Keratinocyte (primary cell): ENCODE measurements around the gene PGM1. TPM values are rescaled to one million over a fixed set of nuclear protein-coding genes. Genes with fewer than 3 reads are reported as not detected.

ENCODE experiments used
- DNase-seq: peaks from one replicate; pipeline ENCODE4 v3.0.0-alpha.2; 2011; ENCODE audit warnings: low read depth, missing footprints, low spot score
- FAIRE-seq: peaks from 2 replicates; lab custom pipeline; 2011; peaks lifted over from hg19 to GRCh38; lab: Jason Lieb, UNC
- H2AFZ ChIP-seq: 2 replicates; pipeline ENCODE4 v1.6.0; 2012; ENCODE audit warnings: low read length, control low read depth, inconsistent platforms; ENCODE audit not compliant: control insufficient read depth
- H3K27ac ChIP-seq: 2 replicates; pipeline ENCODE4 v1.5.1; 2011; ENCODE audit warnings: low read length; ENCODE audit not compliant: control insufficient read depth, insufficient read depth
- H3K27me3 ChIP-seq: 3 replicates; pipeline ENCODE4 v1.6.0; 2011; ENCODE audit warnings: low read length; ENCODE audit not compliant: control insufficient read depth, insufficient read depth; ENCODE audit errors: extremely low read depth
- H3K36me3 ChIP-seq, 2 experiments: 2 replicates in 1 of 2; 3 replicates in 1 of 2; pipeline ENCODE4 v1.5.1; 2011; ENCODE audit warnings: low read length in 2 of 2, mild to moderate bottlenecking in 1 of 2; ENCODE audit not compliant: control insufficient read depth in 2 of 2, insufficient read depth in 2 of 2; ENCODE audit errors: extremely low read depth in 1 of 2
- H3K4me1 ChIP-seq: 3 replicates; pipeline ENCODE4 v1.5.1; 2011; ENCODE audit warnings: low read length; ENCODE audit not compliant: control insufficient read depth, insufficient read depth; ENCODE audit errors: extremely low read depth
- H3K4me2 ChIP-seq: 3 replicates; pipeline ENCODE4 v1.6.0; 2011; ENCODE audit warnings: low read depth, low read length; ENCODE audit not compliant: control insufficient read depth, insufficient read depth; ENCODE audit errors: extremely low read depth
- H3K4me3 ChIP-seq, 3 experiments: fragments of 200-600 bp in 1 of 3; sonication (generic) in 1 of 3; 2 replicates in 2 of 3; 3 replicates in 1 of 3; pipeline ENCODE4 v1.5.1; 2011 to 2016; ENCODE audit warnings: low read length in 3 of 3, mild to moderate bottlenecking in 3 of 3, control low read depth in 2 of 3, inconsistent platforms in 1 of 3, low read depth in 1 of 3, mixed read lengths in 1 of 3, mixed run types in 1 of 3, moderate library complexity in 1 of 3; ENCODE audit not compliant: control insufficient read depth in 2 of 3, insufficient read depth in 2 of 3; ENCODE audit errors: extremely low read depth in 1 of 3
- H3K79me2 ChIP-seq: 2 replicates; pipeline ENCODE4 v1.6.0; 2012; ENCODE audit warnings: low read length; ENCODE audit not compliant: control insufficient read depth, insufficient read depth
- H3K9ac ChIP-seq: 3 replicates; pipeline ENCODE4 v1.6.0; 2011; ENCODE audit warnings: low read length; ENCODE audit not compliant: control insufficient read depth, insufficient read depth; ENCODE audit errors: extremely low read depth
- H3K9me1 ChIP-seq: 3 replicates; pipeline ENCODE4 v1.6.0; 2011; ENCODE audit warnings: low read length; ENCODE audit not compliant: control insufficient read depth, insufficient read depth; ENCODE audit errors: extremely low read depth
- H3K9me3 ChIP-seq: 2 replicates; pipeline ENCODE4 v1.5.1; 2012; ENCODE audit warnings: low read depth, low read length; ENCODE audit not compliant: control insufficient read depth
- H4K20me1 ChIP-seq: 3 replicates; pipeline ENCODE4 v1.6.0; 2011; ENCODE audit warnings: low read length; ENCODE audit not compliant: control insufficient read depth, insufficient read depth; ENCODE audit errors: extremely low read depth
- EZH2 ChIP-seq: IDR thresholded peaks from one replicate; pipeline ENCODE4 v1.6.1; 2012; ENCODE audit warnings: inconsistent platforms, mild to moderate bottlenecking, low read length, moderate library complexity
- dilution Hi-C: fragments of 300-500 bp; cut with MboI; formaldehyde crosslinking; loops from one replicate; pipeline ENCODE4 v1.7.0; 2020; ENCODE audit warnings: low sequenced_read_pairs; ENCODE audit not compliant: extremely low pct_ligation_motif_present
- polyA plus RNA-seq, 5 experiments: library from polyadenylated mRNA; depleted of rRNA in 3 of 5; stranded (reverse) in 3 of 5; stranded (forward) in 1 of 5; unstranded in 1 of 5; fragments of >200 nt; gene quantifications; 1 replicate in 1 of 5; 2 replicates in 3 of 5; 3 replicates in 1 of 5; pipeline versions ENCODE4 v1.2.1 to v1.2.3, GENCODE V29; 2011 to 2012; ENCODE audit warnings: missing spikeins in 2 of 5, low read depth in 1 of 5, low replicate concordance in 1 of 5
- TF ChIP-seq, protein P1 (sequence below), 3 experiments: IDR thresholded peaks in 1 of 3; conservative IDR thresholded peaks in 1 of 3; optimal IDR thresholded peaks in 1 of 3; 2 replicates in 2 of 3; 3 replicates in 1 of 3; pipeline versions ENCODE3 to v1.5.1; 2011; ENCODE audit warnings: low read length in 3 of 3, mild to moderate bottlenecking in 3 of 3, moderate library complexity in 2 of 3, control low read depth in 1 of 3, inconsistent platforms in 1 of 3; ENCODE audit not compliant: insufficient read depth in 2 of 3; ENCODE audit errors: extremely low read depth in 1 of 3

PGM1 gene
- polyA plus RNA-seq, 1 donor (not counting 4 experiments of a cell fraction or from before 2014, with no cell fraction given): 38.9 TPM

DNA sequence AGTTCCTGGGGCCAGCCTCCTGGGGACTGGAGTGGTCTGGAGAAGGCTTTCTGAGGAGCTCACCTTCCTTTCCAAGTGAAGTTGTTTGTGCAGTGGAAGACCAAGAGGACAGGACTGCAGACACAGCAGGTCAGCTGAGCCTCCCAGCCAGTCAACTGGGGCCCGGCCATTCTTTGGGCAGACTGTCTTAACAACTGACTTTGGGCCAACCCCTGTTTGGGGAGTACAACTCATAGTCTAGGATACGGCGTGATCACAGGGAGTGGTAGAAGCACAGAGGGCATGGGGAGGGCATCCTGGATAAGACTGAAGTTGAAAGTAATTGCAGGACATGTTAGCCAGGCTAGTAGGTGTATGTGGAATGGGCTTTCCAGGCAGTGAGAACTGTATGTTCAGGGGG is 50.3 kb downstream of the PGM1 start:
- FAIRE-seq (peak; percentile 52), DNase-seq (no peak)
- H2AFZ ChIP-seq: no peak overlapping the region
- TF ChIP-seq, protein P1, sequence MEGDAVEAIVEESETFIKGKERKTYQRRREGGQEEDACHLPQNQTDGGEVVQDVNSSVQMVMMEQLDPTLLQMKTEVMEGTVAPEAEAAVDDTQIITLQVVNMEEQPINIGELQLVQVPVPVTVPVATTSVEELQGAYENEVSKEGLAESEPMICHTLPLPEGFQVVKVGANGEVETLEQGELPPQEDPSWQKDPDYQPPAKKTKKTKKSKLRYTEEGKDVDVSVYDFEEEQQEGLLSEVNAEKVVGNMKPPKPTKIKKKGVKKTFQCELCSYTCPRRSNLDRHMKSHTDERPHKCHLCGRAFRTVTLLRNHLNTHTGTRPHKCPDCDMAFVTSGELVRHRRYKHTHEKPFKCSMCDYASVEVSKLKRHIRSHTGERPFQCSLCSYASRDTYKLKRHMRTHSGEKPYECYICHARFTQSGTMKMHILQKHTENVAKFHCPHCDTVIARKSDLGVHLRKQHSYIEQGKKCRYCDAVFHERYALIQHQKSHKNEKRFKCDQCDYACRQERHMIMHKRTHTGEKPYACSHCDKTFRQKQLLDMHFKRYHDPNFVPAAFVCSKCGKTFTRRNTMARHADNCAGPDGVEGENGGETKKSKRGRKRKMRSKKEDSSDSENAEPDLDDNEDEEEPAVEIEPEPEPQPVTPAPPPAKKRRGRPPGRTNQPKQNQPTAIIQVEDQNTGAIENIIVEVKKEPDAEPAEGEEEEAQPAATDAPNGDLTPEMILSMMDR (optimal IDR thresholded peaks at IDR 0.05 in 1 of 3, IDR thresholded peaks at IDR 0.05 in 1 of 3, conservative IDR thresholded peaks at IDR 0.05 in 1 of 3; ENCODE audit: extremely low read depth in 1 of 3, insufficient read depth in 2 of 3, low read length in 3 of 3): no peak
- no peak for TF ChIP-seq EZH2
- dilution Hi-C loops: no loop called here
- no peak overlapping the region for H3K27ac ChIP-seq
- H3K79me2 ChIP-seq: no peaks in the 10 kb centered on the region
- no peaks in the 10 kb centered on the region for H3K4me1 ChIP-seq
- no peaks in the 10 kb centered on the region for H3K9me3 ChIP-seq
- H3K27me3 ChIP-seq: no peaks in the 10 kb centered on the region
- no peaks in the 10 kb centered on the region for H3K9me1 ChIP-seq
- no peaks in the 10 kb centered on the region for H4K20me1 ChIP-seq
- no peak overlapping the region for H3K9ac ChIP-seq
- no peak overlapping the region for H3K4me2 ChIP-seq
- peaks cover 6 to 17% of the 10 kb centered on the region in 2 experiments for H3K36me3 ChIP-seq
- H3K4me3 ChIP-seq: no peak overlapping the region

DNA sequence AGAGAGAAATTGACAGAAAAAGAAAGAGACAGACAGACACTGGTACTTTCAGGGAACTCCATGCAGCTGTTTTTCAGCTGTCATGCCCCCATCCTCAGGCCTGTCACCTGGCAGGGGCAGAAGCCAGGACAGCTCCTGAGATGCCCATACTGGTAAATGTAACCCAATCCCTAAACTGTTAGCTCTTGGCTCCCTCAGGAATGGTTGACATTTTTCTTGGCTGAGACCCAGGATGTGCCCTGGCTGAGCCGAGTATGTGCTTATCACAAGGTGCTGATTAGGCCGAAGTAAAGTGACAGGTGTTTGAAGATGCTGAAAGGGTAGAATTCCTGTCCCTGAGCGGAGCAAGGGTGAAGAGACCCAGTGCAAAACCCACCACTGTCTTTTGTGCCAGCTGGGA is 50.7 kb downstream of the PGM1 start:
- no peak for DNase-seq
- no peak overlapping the region for H3K9ac ChIP-seq
- TF ChIP-seq, protein P1 (optimal IDR thresholded peaks at IDR 0.05 in 1 of 3, IDR thresholded peaks at IDR 0.05 in 1 of 3, conservative IDR thresholded peaks at IDR 0.05 in 1 of 3; ENCODE audit: extremely low read depth in 1 of 3, insufficient read depth in 2 of 3, low read length in 3 of 3): no peak
- no peak for TF ChIP-seq EZH2
- dilution Hi-C loops: no loop called here
- no peak overlapping the region for H2AFZ ChIP-seq
- H3K36me3 ChIP-seq: peaks cover 6 to 15% of the 10 kb centered on the region in 2 experiments
- no peaks in the 10 kb centered on the region for H3K27me3 ChIP-seq
- no peak overlapping the region for H3K27ac ChIP-seq
- peak; percentile 13 for FAIRE-seq
- H3K4me3 ChIP-seq: no peak overlapping the region
- H4K20me1 ChIP-seq: no peaks in the 10 kb centered on the region
- H3K9me3 ChIP-seq: no peaks in the 10 kb centered on the region
- no peaks in the 10 kb centered on the region for H3K9me1 ChIP-seq
- H3K4me2 ChIP-seq: no peak overlapping the region
- no peaks in the 10 kb centered on the region for H3K79me2 ChIP-seq
- no peaks in the 10 kb centered on the region for H3K4me1 ChIP-seq
